Stimulated activated CD8-positive, alpha-beta memory T cell treated with anti-CD3 and anti-CD28 coated beads, Interleukin-15, amount 100 ng/mL, for 48 hours (primary cell): ENCODE data around the gene ID1.
"Not testable (repeated sequence)": the region's sequence is repeated elsewhere in the genome, so short reads cannot be mapped to it uniquely, and the experiment has no call there.

ENCODE experiments used
- DNase-seq, 2 donors: peaks; one replicate each; pipeline ENCODE4 v3.0.0-alpha.2; 2020; ENCODE audit warnings: low read depth in 2 of 2

The ID1 gene

GRCh38 chr20:31602431-31602778 is 2.7 kb upstream of the ID1 start:
- DNase-seq: no peak

- peak; percentile 53 to 56 for DNase-seq
Measured at GRCh38 chr20:31602779-31603441, 2.2 kb upstream of the ID1 start.

- peak; percentile 64 to 73 for DNase-seq
Measured at GRCh38 chr20:31603822-31604566, 1.1 kb upstream of the ID1 start.

GRCh38 chr20:31604567-31605030 is 490 bp upstream of the ID1 start:
- no peak for DNase-seq

GRCh38 chr20:31605902-31606803 is 1.1 kb downstream of the ID1 start:
- DNase-seq: no peak

- no peak for DNase-seq
Measured at GRCh38 chr20:31606804-31607639, 1.9 kb downstream of the ID1 start.

- DNase-seq: no peak
Measured at GRCh38 chr20:31607640-31608250, 2.7 kb downstream of the ID1 start.

- no peak for DNase-seq
Measured at GRCh38 chr20:31608251-31608945, 3.3 kb downstream of the ID1 start.

GRCh38 chr20:31612271-31612640 is 7.2 kb downstream of the ID1 start:
- not testable (repeated sequence) for DNase-seq

- no peak for DNase-seq
Measured at GRCh38 chr20:31615416-31615815, 10.3 kb downstream of the ID1 start.

GRCh38 chr20:31617432-31618104 is 12.5 kb downstream of the ID1 start:
- DNase-seq: no peak

- DNase-seq: no peak
Measured at GRCh38 chr20:31620246-31620645, 15.2 kb downstream of the ID1 start.

GRCh38 chr20:31623123-31623505 is 18.0 kb downstream of the ID1 start:
- DNase-seq: not testable (repeated sequence)

- not testable (repeated sequence) for DNase-seq
Measured at GRCh38 chr20:31626534-31626933, 21.4 kb downstream of the ID1 start.

- DNase-seq: not testable (repeated sequence)
Measured at GRCh38 chr20:31628057-31628456, 23.0 kb downstream of the ID1 start.

GRCh38 chr20:31630187-31630790 is 25.2 kb downstream of the ID1 start:
- DNase-seq: no peak

GRCh38 chr20:31632548-31633338 is 27.7 kb downstream of the ID1 start:
- DNase-seq: no peak

- DNase-seq: no peak
Measured at GRCh38 chr20:31633339-31633914, 28.3 kb downstream of the ID1 start.
